T-helper 1 cell (primary cell): ENCODE measurements around the gene BSG.

ENCODE experiments used
- DNase-seq, 5 donors: peaks; one replicate each; pipeline ENCODE4 v3.0.0-alpha.2; 2012 to 2020

Gene BSG

DNA sequence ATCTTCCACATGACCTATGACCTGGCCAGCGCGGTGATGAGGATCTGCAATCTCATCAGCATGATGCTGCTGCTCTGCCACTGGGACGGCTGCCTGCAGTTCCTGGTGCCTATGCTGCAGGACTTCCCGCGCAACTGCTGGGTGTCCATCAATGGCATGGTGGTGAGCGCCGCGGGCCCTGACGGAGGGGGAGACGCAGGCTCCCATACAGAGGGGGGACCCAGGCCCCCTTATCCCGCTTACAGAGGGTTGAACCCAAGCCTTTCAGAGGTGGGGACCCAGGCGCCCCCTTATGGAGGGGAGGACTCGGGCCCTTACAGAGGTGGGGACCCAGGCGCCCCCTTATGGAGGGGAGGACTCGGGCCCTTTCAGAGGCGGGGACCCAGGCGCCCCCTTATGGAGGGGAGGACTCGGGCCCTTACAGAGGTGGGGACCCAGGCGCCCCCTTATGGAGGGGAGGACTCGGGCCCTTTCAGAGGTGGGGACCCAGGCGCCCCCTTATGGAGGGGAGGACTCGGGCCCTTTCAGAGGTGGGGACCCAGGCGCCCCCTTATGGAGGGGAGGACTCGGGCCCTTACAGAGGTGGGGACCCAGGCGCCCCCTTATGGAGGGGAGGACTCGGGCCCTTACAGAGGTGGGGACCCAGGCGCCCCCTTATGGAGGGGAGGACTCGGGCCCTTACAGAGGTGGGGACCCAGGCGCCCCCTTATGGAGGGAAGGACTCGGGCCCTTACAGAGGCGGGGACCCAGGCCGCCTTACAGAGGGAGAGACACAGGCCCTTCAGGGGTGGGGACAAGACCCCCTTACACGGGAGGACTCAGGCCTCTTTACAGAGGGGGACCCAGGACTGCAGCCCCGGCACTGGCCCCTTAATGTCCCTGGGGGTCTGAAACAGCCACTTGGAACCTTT, 32.9 kb downstream of the BSG start:
- DNase-seq: peak in 1 of 5 donors; percentile 43

GRCh38 chr19:607301-608154, 35.1 kb downstream of the BSG start:
- DNase-seq: no peak

GRCh38 chr19:608155-609003, 36.0 kb downstream of the BSG start:
- no peak for DNase-seq

- no peak for DNase-seq
Observed at GRCh38 chr19:609004-609346, 36.6 kb downstream of the BSG start.

GRCh38 chr19:610071-610800, 37.8 kb downstream of the BSG start:
- peak in 3 of 5 donors; percentile 26 to 71 (median 45) for DNase-seq

GRCh38 chr19:610801-611480, 38.5 kb downstream of the BSG start:
- DNase-seq: peak; percentile 46 to 78 (median 53)

DNA sequence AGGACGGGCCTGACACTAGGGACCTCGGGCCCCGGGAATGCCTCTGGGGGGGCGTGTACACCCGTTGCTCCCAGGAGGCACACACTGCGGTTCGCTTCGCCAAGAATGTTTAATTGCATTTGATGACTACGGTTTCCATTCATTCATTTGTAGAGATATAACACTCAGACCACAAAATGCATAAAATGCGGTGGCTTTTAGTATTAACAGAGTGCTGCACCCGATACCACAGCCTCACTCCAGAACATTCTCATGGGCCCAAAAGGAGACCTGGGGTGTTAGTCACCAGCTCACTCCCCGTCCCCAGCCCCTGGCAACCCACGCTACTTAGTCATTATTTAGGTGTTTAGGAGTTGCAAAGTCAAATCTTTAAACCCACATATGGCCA, 39.1 kb downstream of the BSG start:
- DNase-seq: peak in 2 of 5 donors; percentile 27 to 46

DNA sequence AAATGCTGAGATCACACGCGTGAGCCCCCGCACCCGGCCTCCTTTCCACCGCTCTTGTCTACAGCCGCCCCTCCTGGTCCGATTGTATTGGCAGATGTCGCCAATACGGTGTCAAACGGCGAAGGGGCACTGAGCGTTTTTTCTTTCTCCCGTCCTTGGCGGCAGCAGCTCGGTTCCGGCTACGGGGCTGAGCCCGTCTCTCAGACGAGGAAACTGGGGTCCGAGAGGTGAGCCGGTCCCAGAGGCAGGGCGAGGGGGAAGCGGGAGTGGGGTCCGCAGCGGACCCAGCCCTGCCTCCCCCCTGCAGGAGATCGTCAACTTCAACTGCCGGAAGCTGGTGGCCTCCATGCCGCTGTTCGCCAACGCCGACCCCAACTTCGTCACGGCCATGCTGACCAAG, 40.5 kb downstream of the BSG start:
- no peak for DNase-seq

DNA sequence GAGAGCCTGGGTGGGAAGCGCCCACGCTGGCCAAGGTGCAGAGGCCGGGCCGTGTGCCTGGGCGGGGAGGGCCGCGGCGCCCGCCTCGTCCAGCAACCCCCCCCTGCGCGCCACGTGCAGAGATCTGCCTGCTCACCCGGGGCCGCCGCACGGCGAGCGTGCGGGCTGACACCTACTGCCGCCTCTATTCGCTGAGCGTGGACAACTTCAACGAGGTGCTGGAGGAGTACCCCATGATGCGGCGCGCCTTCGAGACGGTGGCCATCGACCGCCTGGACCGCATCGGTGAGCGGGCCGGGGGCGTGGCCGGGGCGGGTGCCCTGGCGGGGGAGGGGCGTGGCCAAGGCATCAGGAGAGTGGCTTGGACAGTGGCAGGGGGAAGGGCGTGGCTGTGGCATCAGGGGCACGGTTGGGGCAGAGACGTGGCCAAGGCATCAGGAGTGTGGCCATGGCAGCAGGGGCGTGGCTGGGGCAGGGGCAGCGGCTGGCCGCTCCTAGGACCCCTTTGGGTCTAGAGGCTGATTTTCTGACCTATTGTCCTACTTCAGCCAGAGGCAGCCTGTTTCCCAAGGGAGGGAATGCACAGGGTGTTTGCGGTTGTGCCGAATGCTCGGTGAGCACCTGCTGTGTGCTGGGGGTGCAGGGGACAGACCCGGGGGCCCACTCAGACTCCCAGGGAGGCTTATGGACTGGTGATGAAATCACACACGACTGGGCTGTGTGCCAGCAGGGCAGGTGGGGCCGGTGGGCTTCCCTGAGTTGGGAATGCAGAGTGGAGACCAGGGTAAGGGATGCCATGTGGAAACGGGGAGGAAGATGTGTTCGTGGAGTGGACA, 41.6 kb downstream of the BSG start:
- DNase-seq: no peak

DNA sequence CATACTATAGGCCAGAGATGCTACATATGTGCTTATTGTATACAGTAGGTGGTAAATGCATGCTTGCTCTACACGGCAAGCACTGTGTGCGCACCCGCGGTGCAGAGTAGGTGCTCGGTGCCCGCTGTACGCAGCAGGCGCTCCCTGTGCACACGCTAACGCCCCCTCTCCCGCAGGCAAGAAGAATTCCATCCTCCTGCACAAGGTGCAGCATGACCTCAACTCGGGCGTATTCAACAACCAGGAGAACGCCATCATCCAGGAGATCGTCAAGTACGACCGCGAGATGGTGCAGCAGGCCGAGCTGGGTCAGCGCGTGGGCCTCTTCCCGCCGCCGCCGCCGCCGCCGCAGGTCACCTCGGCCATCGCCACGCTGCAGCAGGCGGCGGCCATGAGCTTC, 43.2 kb downstream of the BSG start:
- DNase-seq: no peak

DNA sequence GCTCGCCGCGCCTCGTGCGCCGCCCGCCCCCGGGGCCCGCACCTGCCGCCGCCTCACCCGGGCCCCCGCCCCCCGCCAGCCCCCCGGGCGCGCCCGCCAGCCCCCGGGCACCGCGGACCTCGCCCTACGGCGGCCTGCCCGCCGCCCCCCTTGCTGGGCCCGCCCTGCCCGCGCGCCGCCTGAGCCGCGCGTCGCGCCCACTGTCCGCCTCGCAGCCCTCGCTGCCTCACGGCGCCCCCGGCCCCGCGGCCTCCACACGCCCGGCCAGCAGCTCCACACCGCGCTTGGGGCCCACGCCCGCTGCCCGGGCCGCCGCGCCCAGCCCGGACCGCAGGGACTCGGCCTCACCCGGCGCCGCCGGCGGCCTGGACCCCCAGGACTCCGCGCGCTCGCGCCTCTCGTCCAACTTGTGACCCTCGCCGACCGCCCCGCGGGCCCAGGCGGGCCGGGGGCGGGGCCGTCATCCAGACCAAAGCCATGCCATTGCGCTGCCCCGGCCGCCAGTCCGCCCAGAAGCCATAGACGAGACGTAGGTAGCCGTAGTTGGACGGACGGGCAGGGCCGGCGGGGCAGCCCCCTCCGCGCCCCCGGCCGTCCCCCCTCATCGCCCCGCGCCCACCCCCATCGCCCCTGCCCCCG, 43.8 kb downstream of the BSG start:
- no peak for DNase-seq

DNA sequence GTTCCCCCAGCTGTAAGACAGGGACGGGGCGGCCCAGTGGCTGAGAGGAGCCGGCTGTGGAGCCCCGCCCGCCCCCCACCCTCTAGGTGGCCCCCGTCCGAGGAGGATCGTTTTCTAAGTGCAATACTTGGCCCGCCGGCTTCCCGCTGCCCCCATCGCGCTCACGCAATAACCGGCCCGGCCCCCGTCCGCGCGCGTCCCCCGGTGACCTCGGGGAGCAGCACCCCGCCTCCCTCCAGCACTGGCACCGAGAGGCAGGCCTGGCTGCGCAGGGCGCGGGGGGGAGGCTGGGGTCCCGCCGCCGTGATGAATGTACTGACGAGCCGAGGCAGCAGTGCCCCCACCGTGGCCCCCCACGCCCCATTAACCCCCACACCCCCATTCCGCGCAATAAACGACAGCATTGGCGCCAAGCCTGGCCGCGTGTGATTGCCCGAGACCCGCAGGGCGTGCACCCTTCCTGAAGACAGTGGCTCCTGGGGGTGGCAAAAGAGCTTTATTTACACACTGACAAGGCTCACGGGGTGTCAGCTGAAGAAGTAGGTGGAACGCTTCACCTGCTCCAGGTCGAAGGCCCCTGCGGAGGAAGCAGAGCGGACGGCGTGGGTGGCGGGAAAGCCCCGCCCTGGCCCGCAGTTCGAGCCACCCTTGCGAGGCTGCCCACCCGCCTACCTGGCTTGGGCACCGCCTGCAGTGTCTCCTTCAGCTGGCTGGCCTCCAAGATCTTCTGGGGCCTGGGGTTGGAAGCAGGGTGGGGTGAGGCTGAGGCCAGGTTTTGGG, 44.5 kb downstream of the BSG start:
- no peak for DNase-seq

DNA sequence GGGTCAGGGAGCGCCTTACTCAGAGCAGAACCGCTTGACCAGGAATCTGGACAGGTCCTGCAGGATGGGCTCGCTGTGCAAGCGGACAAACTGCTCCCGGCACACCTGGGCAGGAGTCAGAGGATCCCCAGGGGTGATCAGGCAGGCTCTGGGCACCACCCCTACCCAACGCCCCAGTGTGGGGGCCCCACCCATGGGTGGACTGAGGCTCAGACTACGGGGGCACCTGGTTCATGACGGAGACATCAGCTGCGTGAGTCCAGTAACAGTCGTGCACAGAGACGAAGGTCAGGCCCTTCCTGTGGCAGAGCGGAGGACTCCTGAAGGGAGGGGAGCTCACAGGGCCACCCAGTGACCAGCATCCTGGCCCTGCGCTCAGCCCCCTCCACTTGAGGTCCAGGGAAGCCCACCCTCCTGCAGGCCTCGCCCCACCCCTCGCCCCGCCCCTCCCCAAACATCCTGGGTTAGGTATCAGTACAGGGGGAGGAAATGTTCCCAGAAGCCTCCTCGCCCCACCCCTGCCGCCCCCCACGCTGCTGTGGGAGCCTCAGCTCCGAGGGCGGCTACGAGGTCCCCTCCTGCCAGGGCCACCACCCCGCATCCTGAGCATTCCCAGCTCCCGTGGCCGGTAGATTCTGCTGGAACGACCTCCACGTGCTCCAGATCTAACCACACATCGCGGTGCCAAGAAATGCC, 45.3 kb downstream of the BSG start:
- no peak for DNase-seq

- DNase-seq: no peak
Observed at GRCh38 chr19:618247-618619, 45.8 kb downstream of the BSG start.

DNA sequence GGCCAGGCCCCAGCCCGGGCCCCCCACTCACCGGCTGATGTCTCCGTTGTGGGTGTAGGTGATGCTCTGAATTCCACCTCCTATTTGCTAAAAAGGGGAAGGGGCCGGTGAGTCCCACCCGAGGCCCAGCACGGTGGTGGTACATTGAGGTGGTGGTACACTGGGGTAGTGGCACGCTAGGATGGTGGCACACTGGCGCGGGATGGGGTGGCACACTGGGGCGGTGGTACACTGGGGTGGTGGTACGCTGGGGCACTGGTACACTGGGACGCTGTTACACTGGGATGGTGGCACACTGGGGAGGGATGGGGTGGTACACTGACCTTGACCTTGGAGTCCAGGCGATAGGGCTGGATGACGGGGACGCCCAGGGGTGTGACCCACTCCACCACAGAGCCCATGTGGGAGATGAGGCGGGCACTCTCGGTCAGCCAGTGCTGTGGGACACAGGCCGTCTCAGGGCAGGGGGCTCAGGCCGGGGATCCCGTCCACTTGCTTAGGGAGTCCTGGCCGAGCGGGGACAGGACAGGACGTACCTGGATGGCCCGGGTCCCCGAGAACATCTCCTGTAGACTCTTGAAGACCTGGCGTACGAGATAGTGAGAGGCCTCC, 46.4 kb downstream of the BSG start:
- DNase-seq: no peak

- no peak for DNase-seq
Observed at GRCh38 chr19:619286-620002, 47.0 kb downstream of the BSG start.

DNA sequence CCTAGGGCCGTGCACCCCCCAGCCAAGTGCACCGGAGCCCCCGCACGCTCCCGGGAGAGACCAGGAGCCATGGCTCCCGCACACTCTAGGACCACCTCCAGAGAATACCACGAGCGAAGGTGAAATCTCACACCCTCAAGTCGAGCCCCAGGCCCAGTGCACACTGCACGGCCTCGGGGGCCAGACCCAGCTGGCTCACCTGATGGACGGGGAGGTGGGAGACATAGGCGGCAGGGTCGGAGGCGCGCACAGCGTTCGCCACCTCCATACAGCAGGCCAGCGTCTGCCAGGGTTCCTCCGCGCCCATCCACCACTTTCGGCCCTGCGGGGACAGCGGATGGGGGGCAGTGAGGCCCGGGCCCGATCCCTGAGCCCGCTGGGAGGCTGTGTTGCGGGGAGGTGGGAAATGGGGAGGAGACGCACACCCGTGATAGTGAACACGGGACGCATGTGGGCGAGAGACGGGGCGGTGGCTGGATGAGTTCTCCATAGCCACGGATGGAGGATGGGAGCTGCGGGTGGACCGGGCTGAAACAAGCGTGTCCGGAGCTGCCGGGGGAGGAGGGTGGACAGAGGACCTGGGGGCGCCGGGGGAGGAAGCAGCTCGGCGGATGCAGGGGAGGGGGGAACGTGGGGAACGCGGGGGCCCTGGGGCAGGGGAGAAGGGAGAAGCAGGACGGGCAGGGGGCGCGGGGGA, 47.9 kb downstream of the BSG start:
- DNase-seq: no peak
